GM19193 (cell line): ENCODE results near the gene SH2D6.

ENCODE experiments used
- POLR2A ChIP-seq: IDR thresholded peaks from 4 replicates; pipeline ENCODE4 v1.6.1; 2011; ENCODE audit not compliant: insufficient read depth, insufficient read length; ENCODE audit errors: extremely low read depth

The SH2D6 gene

DNA sequence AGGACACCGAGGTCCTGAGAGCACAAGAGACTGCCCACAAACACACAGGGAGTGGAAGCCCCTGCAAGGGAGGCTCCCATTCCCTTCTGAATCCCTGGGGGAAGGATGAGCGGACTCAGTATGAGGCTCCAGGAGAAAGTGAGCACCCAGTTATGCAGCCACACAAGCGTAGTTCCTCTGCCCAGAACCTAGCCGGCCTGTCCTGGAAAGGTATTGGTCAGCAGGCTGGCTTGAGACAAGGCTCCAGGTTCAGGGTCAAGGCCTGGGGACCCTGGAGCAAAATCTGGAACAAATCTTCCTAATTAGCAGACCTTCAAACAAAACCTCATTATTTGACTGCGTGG, 7.1 kb upstream of the SH2D6 start:
- TF ChIP-seq POLR2A: no peak

DNA sequence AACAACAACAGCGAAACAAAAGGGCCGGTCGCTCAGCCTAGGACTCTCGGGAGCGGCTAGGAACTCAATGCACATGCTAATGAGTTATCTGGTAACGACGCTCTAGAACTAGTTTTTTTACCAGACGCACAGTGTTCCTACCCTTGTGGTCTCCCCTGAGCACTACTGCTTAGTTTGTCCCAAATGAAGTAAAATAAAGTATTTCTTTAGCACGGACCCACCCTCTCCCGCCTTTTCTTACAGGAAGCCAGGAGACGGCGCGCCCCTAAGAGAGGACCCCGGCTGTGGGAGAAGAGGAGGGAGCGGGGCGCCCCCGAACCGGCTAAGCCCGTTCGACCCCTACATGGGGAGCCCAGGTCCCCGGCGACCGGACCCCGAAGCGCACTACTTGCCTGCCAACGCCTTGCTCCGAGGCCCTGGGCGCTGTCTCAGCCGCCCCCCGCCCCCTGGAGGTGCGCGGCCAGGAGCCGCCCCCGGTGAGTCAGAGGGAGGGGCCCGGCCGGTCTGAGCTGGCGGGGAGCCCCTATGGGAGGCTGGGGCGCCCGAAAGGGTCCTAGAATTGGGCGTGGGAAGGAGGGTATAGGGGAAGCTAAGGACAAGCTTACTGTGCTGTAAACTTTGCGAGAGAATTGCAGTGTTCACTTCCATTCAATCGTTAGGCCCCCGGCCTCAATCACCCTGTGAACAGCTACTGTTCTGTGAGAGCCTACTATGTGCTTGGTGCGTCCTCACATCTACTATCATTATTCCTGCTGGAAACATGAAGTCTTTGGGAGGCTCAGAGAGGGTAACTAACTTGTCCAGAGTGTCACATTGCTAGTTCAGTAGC, 4.7 kb upstream of the SH2D6 start:
- no peak for TF ChIP-seq POLR2A

DNA sequence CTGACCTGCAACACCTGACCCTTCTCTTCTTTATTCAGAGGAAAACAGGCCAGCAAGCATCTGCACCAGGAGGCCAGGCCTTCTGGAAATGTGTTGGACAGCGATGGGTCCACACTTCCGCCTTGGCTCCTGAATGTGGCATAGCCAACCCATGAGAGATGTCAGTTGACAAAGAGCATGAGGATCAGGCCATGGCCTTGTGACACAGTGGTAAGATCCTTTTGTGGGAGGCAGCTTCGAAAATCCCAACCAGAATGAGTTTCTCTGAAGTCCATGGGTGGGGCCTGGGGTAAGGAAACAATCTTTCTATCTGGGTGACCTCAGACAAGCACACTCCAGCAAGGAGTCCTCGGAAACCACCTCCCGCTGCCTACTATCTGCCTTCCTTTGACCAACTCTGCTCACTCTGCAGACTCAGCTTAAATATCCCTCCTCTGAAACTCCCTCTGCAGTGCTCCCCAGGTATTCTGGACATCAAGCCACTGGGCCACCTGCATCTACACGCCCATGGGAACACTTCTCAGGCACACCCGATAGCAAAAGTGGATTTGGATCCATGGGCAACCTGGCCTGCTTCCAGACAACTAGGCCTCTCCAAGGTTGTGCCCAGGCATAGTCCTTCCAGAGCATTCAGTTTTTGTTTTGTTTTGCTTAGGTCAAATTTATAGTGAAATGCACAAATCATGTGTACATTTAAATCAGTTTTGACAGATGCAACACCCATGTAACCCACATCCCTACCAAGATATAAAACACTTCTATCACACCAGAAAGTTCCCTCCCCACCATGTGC, 3.6 kb upstream of the SH2D6 start:
- no peak for TF ChIP-seq POLR2A

DNA sequence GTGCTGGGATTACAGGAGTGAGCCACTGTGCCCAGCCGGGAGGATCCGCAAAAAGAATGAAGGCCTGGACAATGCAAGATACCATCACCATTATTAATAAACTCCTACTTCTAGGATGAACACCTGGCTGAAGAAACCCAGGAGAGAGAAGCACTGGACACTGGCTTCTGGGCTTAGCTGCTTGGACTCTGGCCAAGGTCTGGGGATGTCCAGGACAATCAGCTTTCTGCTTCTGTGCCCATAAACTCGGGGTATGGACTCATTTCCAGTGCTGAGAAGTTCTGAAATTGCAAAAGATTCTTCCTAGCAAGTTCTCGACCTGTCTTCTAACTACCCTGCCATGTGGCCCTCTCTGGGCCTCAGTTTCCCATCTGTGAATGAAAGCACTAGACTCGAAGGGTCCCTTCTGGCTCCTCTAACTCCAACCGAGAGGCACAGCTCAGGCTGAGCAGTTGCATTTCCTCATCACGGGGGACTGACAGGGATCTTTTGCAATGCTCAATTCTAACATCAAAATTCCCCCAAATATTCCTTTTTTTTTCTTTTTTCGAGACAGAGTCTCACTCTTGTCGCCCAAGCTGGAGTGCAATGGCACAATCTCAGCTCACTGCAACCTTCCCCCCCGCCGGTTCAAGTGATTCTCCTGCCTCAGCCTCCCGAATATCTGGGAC, 2.4 kb upstream of the SH2D6 start:
- no peak for TF ChIP-seq POLR2A

DNA sequence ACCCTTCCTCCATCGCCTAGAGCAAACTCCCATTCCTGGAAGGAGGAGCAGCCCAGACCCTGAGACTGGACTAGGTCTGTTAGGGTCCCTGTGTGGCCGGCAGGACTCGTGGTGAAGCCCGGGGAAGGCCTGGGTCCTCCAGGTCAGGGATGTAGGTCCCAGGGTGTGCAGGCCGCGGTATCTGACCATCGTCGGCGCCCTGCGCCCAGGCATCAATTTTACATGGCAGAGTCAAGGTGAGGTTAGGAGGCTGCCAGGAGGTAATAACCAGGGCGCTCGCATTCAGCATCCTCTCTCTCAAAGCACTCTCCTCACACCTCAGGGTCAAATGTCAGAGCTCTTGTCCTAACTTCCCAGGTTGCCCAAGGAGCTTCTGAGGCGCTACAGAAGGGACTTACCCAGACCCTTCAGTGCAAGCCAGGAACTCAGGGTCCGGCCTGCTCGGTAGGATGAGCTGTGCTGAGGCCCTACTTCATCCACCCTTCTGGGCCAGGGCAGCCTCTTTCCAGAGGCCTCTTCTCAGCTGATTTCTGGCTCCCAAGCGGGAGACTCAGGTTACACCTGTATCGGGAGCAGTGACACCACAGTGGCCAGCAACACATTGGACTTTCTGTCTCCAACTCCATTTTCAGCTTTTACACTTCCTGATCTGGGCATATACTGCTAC, 628 bp downstream of the SH2D6 start:
- no peak for TF ChIP-seq POLR2A

DNA sequence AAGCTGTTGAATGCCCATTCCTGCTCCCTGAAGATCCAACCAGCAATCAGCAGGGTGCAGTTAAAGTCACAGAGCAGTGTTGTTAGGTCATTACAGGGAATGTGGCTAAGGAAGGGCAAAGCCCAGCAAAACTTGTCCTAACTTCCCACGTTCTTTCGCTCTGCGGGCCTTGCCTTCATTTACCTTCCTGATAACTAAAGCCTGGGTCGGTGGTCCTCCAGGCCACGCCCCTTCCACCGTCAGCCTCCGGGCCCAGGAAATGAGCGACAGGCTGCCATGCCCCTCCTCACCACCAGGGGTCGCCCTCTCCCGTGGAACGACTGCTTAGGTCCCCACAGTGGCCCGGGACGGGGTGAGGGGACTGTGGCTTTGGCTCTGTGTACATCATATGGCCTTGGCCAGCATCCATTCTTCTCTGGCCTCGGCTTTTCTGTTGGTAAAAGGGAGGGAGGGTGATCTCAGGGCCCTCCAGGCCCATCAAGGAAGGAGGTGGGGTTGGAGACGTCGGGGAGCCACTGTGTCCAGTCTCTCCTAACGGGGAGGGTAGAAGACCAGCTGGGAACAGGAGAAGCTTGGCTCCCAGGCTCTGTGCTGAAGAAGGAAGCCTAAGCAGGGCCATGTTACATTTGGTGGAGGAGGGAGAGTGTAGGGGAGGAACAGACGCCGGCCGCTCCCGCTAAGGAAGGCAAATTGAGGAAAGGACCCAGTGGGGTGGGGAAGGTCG, 2.2 kb downstream of the SH2D6 start:
- no peak for TF ChIP-seq POLR2A

DNA sequence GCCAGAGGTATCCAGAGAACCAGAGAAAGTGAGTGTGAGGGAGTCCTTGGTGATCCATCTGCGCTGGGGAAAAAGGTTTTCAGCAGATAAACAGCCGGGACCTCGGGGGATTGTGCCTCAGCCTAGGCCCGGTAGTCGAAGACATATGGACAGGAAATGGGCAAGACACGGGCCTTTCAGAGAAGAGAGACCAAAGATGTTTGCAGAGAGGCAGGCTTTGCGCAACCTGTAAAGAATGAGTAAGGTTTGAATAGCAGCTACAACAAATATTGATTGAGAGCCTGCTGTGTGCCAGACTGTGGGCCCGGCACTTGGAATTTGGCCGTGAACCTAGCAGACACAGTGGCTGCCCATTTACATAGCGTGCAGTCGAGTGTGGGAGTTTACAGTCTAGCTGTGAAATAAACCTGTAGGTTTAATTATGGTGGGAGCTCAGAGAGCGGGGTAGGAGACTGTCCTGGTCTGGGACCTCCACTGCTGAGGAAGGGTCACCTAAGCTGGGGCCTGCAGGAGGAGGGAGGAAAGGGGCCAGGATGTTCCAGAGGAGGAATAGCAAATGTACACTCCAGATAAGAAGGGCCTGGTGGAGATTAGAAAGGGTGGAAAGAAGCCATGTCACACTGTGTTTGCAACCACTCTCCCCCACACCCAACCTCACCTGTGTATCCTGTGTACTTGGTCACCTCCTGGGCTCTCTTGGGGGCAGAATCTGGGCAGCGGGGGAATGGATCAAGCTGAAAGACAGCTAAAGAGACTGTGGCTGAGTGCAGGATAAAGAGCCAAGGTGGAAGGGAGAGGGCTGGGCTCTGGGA, 3.0 kb downstream of the SH2D6 start:
- no peak for TF ChIP-seq POLR2A

DNA sequence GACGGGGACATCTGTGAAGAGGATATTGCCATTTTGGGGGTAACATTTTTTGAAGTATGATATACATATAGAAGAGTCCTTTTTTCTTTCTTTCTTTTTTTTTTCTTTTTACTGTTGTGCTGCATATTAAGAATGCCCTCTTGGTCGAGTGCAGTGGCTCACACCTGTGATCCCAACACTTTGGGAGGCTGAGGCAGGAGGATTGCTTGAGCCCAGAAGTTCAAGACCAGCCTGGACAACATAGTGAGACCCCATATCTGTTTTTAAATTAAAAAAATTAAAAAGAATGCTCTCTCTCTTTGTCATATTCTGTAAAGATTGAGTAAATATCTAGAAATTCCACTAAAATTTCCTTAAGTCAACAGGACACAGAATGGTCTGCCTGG, 3.6 kb downstream of the SH2D6 start:
- TF ChIP-seq POLR2A: no peak

DNA sequence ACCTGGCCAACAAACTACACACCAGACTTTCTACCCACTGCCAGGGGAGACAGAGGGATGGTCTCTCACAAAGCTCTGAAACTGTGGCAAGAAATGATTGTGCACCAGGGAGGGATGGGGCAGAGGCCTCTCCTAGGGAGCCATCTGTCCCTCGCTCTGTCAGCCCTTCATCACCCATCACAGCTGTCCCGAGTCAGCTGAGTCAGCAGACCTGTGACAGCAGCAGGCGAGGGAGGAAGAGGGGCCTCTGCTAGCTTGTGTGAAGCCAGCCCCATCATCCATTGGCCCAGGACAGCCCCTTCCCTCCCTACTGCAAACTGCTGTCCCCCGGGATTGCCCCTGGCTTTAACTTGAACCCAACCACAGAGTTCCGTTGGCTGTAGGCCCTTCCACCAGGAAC, 5.0 kb downstream of the SH2D6 start:
- TF ChIP-seq POLR2A: no peak

DNA sequence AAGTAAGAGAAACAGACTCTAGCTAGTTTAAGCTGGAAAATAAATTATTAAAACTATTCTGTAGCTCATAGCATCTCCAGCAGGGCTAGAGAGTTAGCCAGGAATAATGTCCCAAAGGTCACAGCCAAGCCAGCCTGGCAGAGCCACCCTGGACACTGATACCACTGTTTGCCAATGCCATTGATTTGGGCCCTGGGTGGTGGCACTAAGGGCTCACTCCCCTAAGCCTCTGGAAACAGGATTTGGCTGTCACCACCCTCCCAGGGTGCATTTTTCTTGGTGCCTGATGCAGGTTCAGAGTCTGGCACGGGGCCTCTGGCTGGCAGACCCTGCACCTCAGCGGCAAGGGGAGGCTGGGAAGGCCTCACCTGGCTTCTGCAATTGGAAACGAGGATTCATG, 7.1 kb downstream of the SH2D6 start:
- no peak for TF ChIP-seq POLR2A

DNA sequence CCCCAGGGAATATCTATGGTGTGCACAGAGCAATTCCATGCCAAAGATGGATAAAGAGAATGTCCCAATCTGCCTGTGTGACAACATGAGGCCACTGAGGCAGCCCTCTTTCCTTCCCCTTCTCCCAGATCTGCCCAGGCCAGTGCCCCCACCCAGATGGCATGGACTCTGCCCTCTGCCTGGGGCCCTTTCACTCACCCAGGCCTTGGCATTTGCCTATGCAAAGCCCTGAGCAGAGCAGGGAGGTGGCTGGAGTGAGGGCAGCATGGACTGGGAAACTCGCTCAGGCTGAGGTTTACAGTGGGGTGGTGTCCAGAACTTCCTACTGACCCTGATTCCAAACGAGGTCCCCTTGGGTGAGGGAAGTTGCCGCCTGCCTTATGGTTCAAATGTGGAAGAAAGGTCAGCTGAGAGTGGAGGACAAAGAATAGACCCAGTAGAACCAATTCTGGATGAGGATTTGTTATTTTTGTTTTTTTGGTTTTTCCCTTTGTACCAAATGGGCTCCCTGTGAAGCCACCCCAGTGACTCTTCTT, 8.9 kb downstream of the SH2D6 start:
- TF ChIP-seq POLR2A: no peak

GRCh38 chr2:85428343-85428881, 9.9 kb downstream of the SH2D6 start:
- TF ChIP-seq POLR2A: no peak

DNA sequence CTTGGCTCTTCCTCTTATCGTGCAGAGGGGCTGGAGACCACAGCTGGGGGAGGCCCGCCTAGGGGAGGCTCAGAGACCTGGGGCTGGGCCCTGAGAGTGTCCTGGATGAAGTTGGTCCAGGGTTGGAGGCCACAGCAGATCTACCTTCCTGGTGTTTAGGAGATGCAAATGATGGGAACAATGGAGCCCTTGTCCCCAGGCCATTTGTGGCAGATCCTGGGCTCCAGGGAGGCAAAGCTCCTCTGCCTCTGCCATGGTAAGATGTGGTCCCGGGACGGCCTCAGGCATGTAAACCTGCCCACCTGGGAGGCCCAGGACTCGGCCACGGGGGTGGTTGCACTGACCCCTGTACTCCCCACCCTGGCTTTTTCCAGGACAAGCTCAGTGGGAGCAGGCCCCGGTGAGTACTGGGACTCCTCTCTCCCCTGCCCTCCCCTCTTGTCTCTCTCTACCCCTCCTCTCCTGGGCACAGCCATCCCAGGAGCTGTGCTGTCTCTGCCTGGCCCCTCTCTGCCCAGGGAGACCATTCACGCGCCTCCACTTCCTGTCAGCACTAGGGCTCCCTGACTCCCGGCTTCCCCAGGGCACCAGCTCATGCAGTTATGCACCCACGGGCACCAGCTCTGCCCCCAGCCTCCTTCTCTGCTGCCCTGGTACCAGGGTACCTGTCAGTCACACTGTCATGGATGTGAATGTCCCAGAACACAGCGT, 10.9 kb downstream of the SH2D6 start:
- TF ChIP-seq POLR2A: no peak

DNA sequence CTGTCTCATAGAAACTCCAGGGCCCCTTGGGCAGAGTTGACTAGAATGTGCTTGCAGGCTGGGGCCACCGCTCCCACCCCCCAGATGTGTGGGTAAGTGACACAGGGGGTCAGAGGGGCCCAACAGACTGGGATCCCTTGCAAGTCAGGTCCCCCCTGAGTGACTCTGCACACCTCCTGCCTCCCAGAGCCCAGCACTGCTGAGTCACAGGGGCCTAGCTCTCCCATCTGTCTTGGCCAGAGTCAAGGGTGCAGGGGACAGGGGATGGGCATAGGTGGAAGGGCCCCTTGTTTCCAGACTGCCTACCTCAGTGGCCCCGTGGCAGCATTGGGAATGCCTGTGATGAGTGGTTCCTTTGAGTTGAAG, 11.4 kb downstream of the SH2D6 start:
- no peak for TF ChIP-seq POLR2A
